GM19023 (cell line): Measurements from ENCODE around the gene CTSF.
"Not testable (repeated sequence)": the region's sequence is repeated elsewhere in the genome, so short reads cannot be mapped to it uniquely, and the experiment has no call there.

Experiments used
- ATAC-seq: cut with Tn5 transposase; IDR thresholded peaks from one replicate; pipeline ENCODE4 v1.9.1; 2021; ENCODE audit warnings: mild to moderate bottlenecking, moderate library complexity; ENCODE audit not compliant: unreplicated experiment

CTSF gene

DNA sequence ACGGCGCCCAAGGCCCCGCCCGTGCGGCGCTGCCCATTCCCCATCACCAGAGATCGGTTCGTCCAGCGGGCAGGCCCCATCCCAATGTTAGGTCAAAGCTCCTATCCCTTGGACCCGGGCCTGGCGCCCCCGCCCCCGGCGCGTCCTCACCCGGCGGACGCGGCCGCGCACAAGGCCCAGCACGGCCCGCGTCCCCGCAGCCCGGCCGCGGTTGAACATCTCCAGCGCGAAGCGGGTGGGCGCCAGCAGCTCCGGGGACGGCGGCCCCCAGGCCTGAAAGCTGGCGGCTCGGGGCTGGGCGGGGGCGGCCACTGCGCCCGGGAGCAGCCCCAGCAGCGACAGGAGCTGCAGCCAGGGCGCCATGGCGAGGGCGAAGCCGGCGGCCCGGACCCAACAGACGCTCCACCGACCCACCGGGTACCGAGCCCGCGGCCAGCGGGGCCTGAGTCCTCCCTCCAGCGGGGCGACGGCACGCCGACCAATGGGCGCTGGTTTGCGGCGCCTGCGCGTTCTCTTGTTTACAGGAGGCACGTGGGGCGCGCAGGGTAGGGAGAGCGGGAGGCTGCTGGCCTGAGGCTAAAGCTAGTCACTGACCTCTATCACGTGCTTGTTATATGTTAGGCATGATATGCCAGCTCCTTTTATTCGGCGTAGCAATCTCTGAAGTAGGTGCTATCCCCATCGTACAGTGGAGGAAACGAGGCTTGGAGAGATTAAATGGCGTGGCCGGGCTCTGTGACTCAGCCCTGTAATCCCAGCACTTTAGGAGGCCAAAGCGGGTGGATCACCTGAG, at the start of gene CTSF:
Gene CTSF (minus strand): TSS at position 483 of the 793 bp plus-strand sequence. CDS start 120 bp downstream, at position 363.
- peak; percentile 67 for ATAC-seq

DNA sequence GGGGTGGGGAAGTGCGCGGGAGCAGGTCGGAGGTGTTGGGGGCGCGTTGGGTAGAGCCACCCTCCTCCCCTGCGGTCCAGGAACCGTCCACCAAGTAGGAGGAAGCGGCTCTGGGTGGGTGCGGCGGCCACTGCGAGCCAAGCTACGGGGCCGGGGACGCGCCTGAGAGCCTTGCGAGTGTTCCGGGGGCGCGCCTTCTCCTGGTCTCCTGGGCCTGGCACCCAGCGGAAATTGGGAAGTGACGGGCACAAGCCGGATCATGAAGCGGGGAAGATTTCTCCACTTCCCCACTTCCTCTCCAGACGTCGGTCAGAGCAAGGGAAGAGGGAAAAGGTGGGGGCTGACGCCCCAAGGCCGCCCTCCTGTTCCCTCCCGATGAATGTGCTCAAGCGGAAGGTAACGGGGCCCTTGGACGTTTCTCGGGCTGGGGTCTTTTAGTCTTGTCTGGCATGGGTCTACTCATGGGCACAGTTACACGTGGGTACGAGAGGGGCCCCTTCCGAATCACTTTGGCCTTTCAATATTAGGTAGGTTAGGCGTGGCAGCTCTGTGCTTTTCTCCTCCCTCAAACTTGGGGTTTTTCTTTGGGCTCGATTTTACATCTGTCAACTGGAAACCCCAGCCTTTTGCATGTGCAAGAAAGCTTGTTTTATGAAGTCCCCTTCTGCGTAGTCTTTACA, 48.9 kb upstream of the CTSF start:
- no peak for ATAC-seq

DNA sequence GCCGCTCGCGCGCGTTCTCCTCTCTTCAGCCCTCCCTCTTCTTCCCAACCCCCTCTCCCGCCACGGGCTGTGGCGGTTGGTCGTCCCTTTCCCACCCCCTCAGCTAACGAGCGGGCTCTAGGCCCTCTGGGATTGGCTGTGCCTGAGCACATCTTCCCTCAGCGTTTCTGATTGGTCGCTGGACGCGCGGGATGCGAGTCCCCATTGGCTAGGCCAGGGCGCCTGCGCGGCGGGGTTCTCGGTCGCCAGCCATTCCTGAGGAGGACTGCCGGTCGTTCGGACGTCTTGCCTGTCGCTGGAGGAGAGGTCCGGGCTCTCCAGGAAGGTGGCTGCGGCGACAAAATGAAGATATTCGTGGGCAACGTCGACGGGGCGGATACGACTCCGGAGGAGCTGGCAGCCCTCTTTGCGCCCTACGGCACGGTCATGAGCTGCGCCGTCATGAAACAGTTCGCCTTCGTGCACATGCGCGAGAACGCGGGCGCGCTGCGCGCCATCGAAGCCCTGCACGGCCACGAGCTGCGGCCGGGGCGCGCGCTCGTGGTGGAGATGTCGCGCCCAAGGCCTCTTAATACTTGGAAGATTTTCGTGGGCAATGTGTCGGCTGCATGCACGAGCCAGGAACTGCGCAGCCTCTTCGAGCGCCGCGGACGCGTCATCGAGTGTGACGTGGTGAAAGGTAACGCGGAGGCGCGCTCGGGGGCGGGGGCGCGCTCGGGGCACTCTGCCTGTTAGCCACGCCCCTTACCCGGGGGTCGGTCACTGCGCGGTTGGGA, 48.2 kb upstream of the CTSF start, which contains the start of gene RBM14:
Gene RBM14 (plus strand): TSS at position 252 of the 776 bp plus-strand sequence. CDS start 91 bp downstream, at position 343.
- ATAC-seq: peak; percentile 92

DNA sequence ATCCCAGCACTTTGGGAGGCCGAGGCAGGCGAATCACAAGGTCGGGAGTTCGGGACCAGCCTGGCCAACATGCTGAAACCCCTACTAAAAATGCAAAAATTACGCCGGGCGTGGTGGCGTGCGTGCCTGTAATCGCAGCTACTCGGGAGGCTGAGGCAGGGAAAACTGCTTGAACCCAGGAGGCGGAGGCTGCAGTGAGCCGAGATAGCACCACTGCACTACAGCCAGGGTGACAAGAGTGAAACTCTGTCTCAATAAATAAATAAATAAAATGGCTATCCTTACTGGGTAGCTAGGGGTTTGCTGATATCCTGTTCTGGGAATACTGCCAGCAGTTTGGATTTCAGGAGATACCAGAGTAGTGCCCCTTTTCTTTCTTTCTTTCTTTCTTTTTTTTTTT, 45.7 kb upstream of the CTSF start:
- no peak for ATAC-seq

DNA sequence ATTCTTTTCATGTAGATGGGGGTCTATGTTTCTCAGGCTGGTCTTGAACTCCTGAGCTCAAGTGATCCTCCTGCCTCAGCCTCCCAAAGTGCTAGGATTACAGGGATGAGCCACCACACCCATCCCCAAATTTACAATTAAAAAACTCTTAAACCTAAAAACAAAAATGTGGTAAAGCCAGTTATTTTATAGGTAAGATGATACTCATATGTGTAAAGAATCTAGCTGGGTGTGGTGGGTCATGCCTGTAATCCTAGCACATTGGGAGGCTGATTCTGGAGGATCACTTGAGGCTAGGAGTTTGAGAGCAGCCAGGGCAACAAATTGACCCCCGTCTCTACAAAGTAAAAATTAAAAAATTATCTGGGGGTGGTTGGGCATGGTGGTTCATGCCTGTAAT, 44.1 kb upstream of the CTSF start:
- ATAC-seq: no peak

DNA sequence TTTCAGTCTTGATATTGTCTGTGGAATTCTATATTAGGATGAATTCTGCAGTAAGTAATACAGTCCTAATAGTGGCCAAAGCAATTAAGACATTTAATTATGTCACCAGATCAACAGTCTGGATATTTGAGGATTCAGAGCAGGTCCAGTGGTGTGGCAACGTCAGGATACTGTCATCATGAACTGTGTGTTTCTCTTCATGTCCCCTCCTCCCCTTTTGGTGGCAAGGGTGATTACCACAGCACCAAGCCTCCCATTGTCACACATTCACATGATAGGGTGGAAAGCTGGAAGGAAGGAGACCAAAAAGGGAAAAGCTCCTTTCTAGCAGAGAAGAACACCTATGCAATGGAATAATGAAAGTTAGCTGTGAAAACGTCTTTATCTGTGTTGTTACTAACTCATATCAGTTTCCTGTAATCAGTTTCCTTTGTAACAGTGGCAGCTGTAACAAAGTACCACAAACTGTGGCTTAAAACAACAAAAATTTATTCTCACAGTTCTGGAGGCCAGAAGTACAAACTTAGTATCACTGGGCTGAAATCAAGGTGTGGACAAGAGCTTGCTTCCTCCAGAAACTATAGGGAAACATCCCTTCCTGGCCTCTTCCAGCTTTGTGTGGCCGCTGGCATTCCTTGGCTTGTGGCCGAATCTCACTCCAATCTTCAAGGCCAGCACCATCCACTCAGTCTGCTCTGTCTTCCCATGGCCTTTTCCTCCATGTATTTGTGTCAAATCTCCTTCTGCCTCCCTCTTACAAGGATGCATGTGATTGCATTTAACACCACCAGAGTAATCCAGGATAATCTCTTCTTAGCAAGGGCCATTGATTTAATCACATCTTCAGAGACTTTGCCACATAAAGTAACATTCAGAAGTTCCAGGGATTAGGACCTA, 41.6 kb upstream of the CTSF start:
- no peak for ATAC-seq

DNA sequence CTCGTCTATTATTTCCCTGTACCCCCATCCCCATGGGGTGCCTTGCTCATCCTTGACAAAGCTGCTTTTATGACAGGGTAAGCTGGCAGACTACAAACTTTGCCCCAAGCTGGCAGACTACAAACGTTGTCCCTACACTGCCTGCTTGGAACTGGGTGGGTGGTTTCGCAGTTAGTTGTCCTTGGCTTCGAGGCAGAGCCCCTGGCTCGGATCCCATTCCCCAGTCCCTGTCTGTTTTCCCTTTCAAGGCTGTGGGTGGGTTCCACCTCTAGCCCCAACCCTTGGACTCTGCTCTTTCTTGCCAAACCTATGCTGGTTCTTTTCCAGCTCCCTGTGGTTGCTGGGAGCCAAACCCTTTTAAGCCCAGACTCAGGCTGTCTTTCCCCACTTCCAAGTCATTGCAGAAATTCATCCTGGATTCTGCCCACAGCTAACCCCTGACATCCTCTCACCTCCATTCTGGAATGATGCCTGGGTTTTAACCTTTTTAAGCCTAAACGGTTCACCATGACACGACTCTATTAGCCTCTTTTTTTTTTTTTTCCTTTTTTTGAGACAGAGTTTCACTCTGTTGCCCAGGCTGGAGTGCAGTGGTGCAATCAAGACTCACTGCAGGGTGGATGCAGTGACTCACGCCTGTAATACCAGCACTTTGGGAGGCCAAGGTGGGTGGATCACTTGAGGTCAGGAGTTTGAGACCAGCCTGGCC, 38.9 kb upstream of the CTSF start:
- ATAC-seq: no peak

DNA sequence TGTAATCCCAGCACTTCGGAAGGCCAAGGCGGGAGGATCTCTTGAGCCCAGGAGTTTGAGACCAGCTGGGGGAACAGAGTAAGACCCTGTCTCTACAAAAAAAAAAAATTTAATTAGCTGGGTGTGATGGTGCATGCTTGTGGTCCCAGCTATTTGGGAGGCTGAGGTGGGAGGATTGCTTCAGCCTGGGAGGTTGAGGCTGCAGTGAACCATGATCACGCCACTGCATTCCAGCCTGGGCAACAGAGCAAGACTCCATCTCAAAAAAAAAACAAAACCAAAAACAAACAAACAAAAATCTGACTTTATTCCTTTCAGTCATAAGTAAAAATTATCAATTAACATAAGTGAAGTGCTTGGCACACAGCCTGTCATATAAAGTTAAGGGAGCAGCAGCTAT, 38.2 kb upstream of the CTSF start:
- ATAC-seq: not testable (repeated sequence)

DNA sequence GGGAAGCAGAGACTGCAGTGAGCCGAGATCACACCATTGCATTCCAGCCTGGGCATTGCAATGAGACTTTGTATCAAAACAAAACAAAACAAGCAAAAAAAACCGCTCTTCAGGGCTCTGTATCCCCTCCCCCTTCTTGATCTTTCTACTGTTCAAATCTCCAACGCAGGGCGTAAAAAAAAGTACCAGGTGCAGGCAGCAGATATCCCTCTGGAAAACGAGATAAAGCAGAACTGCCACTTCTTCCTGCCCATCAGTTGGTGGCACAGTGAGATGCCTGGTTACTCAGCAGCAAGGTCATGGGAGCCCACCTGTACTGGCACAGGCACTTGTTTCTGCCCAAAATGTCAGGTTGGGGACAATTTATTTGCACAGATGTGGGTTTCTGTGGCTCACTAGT, 35.7 kb upstream of the CTSF start:
- no peak for ATAC-seq

DNA sequence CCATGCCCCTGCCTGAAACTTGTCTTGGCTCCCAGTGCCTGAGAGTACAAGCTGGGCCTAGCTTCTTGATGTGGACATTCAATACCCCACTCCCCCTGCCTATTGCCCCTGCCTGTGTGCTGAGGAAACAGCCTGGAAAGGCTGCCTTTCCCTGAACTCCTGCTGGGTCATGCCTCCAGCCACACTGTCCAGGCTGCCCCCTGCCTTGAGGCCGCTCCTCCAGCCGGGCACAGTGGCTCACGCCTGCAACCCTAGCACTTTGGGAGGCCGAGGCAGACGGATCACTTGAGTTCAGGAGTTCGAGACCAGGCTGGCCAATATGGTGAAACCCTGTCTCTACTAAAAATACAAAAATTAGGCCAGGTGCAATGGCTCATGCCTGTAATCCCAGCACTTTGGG, 34.7 kb upstream of the CTSF start:
- no peak for ATAC-seq

DNA sequence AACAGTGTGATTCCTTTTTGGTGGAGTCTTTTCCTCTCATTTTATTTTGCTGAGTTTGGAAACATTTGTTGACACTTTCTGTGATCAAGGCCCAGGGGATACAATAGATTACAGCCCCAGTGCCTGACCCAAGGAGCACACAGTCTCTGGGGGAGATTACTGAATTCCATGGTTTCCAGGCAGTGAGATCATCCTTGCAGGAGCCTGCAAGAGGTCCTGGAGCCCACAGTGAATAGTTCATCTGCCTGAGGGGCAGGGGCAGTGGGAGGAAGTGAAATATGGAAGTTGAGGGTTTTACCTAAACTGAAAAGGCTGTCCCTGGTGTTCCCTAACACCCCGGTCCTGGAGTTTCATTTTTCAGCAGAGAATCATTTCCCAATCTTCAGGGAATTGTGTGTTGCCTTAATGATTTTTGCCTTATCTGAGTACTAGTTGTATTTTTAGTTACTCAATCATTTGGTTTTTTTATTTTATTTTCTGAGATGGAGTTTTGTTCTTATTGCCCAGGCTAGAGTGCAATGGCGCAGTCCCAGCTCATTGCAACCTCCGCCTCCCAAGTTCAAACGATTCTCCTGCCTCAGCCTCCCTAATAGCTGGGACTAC, 32.3 kb upstream of the CTSF start:
- ATAC-seq: no peak

DNA sequence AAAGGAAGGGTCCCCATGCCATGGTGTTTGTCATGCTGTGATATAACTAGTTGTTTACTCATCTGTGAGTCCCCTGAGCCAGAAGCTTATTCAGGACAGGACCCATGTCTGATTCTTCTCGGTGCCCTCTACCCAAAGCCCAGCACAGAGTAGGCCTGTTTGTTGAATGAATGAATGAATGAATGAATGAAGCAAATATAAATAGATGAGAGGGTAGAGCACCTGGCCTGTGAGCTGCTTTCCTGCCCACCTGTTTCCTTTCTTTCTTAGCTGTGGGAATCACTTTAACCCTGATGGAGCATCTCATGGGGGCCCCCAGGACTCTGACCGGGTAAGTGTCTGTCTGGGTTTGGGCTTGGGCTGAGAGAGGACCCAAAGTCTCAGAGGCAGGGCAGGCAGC, 31.8 kb upstream of the CTSF start:
- no peak for ATAC-seq

DNA sequence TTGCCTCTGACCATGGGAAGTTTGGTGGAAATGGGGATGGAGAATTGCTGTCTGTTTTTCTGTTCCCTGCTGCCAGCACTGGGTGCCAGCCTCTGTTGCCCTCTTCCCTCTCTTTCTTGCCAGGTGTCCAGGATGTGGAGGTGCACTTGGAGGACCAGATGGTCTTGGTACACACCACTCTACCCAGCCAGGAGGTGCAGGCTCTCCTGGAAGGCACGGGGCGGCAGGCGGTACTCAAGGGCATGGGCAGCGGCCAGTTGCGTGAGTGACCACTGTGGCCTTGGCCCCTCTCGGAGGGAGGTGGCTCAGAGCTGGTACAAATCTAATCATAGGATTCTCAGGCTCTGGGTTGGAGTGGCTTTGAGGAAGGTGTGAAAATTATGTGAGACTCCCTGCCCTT, 30.6 kb upstream of the CTSF start:
- ATAC-seq: no peak

DNA sequence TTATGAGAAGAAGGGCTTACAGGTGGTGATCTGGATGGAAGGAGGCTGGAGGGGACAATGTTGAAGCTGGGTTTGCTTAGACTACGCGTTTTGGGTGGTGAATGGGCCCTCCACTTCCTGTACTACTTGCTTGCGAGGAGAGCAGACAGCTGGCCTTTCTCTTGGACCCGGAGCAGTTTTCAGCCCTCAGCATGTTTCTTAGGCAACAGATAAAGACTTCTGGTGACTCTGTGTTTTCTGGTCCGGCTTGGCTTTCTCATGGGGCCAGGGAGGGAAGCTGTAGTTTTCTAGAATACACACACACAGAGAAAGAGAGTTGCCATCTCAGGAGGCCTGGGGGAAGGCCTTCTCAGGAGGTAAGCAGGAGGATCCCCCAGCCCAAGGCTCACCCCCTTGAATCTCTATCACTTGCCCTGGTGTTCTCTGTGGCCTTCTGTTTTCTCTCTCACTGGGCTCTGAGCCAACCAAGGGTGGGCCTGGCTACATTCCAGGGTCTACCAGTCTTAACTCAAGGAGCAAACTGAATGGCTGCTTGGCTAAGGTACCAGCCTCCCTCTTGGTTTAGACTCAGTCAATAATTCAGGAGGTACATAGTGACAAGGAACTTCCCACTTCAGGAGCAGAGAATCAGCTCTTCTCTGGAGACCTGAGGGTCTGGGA, 27.0 kb upstream of the CTSF start:
- ATAC-seq: no peak

DNA sequence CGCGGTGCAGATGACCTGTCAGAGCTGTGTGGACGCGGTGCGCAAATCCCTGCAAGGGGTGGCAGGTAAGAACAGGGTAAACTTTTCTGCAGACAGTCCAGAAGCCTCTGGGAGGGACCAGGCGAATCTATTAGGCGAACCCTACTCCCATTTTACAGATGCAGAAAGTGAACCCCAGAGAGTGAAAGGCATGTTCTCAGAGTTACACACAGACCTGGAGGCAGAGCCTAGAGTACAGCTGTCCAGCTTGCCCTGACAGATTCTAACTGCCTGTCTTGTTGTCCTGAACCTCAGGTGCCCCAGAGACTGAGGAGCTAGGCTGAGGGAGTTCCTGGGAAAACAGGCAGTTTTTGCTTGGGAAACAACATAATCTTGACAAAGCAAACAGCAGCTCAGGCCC, 25.2 kb upstream of the CTSF start:
- ATAC-seq: no peak

DNA sequence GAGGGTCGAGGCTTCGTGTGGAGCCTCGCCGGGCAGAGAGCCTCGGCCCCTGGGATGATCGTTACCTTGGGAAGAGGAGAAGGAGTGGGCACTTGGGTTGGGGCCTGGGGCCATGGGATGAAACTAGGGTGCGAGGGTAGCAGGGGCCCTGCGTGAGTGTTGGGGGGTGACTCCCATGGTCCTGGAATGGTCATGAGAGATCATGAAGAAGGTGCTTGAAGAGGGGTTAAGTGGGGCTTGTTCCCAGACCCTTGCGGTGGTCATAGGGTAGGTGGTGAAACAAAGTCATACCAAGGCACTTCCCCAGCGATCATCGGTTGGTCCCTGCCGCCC, 24.9 kb upstream of the CTSF start:
- ATAC-seq: peak; percentile 37

DNA sequence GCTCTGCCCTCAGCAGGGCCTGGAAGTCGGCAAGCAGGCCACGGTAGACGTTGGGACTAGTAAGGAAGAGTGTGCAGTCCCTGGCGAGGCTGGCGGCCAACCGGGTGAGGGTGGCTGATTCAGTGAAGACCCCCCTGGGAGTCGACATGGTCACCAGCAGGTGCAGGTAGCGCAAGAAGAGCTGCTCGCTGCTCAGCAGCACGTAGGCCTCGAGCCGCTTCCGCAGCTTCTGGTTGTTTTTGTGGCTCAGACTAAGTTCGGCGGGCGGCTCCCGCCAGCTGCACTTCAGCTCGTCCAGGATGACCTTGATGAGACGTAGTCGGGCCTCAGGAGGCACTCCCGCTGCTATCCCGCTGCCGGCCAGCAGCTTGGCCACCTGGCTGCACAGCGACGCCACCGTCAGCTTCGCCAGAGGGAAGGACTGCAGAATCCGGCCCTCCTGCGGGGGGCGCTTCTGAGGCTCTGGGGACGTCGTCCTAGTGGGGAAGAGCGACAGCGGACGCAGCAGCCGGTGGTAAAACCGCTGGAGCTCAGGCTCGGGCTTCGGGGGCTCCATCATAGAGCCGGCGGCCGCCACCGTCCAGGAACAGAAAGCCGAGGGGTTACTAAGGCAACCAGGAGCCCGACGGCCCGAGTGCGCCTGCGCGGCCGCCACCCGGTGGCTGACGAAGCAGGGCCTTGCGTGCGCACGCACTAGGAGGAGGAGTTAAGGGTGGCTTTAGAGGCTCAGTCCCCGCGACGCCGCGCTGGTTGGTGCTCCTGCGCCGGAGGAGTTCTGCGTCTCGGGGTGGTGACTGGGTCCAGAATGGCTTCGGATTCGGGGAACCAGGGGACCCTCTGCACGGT, 24.3 kb upstream of the CTSF start, which contains the start of the genes CCDC87 and CCS:
Gene CCDC87 (minus strand): TSS at position 607 of the 846 bp plus-strand sequence. CDS start 48 bp downstream, at position 559.
Gene CCS (plus strand): TSS at position 729 of the 846 bp plus-strand sequence. CDS start 77 bp downstream, at position 806.
- ATAC-seq: peak; percentile 95

DNA sequence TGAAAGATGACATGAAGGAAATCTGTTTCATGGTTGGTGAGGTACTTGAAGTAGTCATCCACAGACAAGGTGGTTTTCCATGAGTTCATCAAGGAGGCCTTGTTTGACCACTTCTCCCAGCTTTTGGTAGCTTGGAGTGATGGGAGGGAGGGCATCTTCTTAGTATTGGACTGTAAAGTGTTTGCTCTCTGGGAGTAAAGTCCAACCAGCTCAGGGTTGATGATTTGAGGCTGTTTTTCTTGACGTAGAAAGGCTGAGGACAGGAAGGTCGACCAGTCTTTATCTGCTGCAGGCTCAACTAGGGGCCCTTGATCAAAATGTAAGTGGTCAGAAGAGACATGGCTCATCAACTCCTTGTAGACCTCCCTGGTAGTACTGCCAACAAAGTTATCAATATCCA, 22.8 kb upstream of the CTSF start:
- no peak for ATAC-seq
